Neural cell (in vitro differentiated cells): ENCODE results near the gene LEO1. TPM values are rescaled to one million over a fixed set of nuclear protein-coding genes. Genes with fewer than 3 reads are reported as not detected.

Experiments
- H2AFZ ChIP-seq: fragments of 200-600, 300-800 bp; sonication (generic), shearing (Covaris generic); 2 replicates; pipeline ENCODE4 v1.6.0; 2014; ENCODE audit warnings: low read depth, mild to moderate bottlenecking, antibody characterized with exemption, low read length, moderate library complexity
- H3F3A ChIP-seq: fragments of 200-600 bp; shearing (Covaris generic); 2 replicates; pipeline ENCODE4 v1.6.1; 2016; ENCODE audit warnings: mild to moderate bottlenecking, moderate library complexity, mixed read lengths, antibody characterized with exemption, low read length; ENCODE audit not compliant: insufficient read depth, poor library complexity, severe bottlenecking
- H3K27ac ChIP-seq: fragments of 200-600, 300-800 bp; sonication (generic), shearing (Covaris generic); 2 replicates; pipeline ENCODE4 v1.5.1; 2014; ENCODE audit warnings: mild to moderate bottlenecking, low read length, moderate library complexity
- H3K27me3 ChIP-seq: fragments of 300-800, 200-600 bp; sonication (generic), shearing (Covaris generic); 2 replicates; pipeline ENCODE4 v1.6.0; 2014; ENCODE audit warnings: mild to moderate bottlenecking, low read depth, low read length, moderate library complexity; ENCODE audit not compliant: insufficient read depth
- H3K36me3 ChIP-seq: fragments of 300-800, 200-600 bp; sonication (generic), shearing (Covaris generic); 2 replicates; pipeline ENCODE4 v1.5.1; 2014; ENCODE audit warnings: mild to moderate bottlenecking, antibody characterized with exemption, low read length, moderate library complexity; ENCODE audit not compliant: insufficient read depth
- H3K4me2 ChIP-seq: fragments of 300-800, 200-600 bp; sonication (generic), shearing (Covaris generic); 2 replicates; pipeline ENCODE4 v1.6.0; 2014; ENCODE audit warnings: mild to moderate bottlenecking, low read length
- H3K4me3 ChIP-seq: fragments of 300-800, 200-600 bp; sonication (generic), shearing (Covaris generic); 2 replicates; pipeline ENCODE4 v1.5.1; 2014; ENCODE audit warnings: mild to moderate bottlenecking, low read length, moderate library complexity
- H3K79me2 ChIP-seq: fragments of 200-600 bp; shearing (Covaris generic); replicated peaks from 2 replicates; pipeline ENCODE4 v1.6.0; 2014; ENCODE audit warnings: mild to moderate bottlenecking, low read length, moderate library complexity; ENCODE audit not compliant: insufficient read depth
- H3K9ac ChIP-seq: fragments of 300-800, 200-600 bp; sonication (generic), shearing (Covaris generic); 2 replicates; pipeline ENCODE4 v1.6.1; 2016; ENCODE audit warnings: mild to moderate bottlenecking, low read length, mixed read lengths
- H3K9me2 ChIP-seq: fragments of 200-600 bp; shearing (Covaris generic); 2 replicates; pipeline ENCODE4 v1.6.1; 2016; ENCODE audit warnings: mild to moderate bottlenecking, low read length, mixed read lengths; ENCODE audit not compliant: insufficient read depth
- H3K9me3 ChIP-seq: fragments of 200-600, 300-800 bp; sonication (generic), shearing (Covaris generic); 2 replicates; pipeline ENCODE4 v1.6.1; 2016; ENCODE audit warnings: mild to moderate bottlenecking, mixed run types, low read length, moderate library complexity, mixed read lengths
- H4K20me1 ChIP-seq: fragments of 200-600 bp; shearing (Covaris generic); 2 replicates; pipeline ENCODE4 v1.6.1; 2016; ENCODE audit warnings: mild to moderate bottlenecking, mixed run types; ENCODE audit not compliant: insufficient read depth
- MXI1 ChIP-seq: fragments of 450-650 bp; conservative IDR thresholded peaks from 2 replicates; pipeline ENCODE4 v1.6.1; 2014; ENCODE audit warnings: antibody characterized with exemption, mild to moderate bottlenecking; ENCODE audit not compliant: poor library complexity, severe bottlenecking
- POLR2AphosphoS5 ChIP-seq: IDR thresholded peaks from 2 replicates; pipeline ENCODE4 v1.6.1; 2012
- SMC3 ChIP-seq: fragments of 450-650 bp; conservative IDR thresholded peaks from 2 replicates; pipeline ENCODE4 v1.6.1; 2014; ENCODE audit warnings: antibody characterized with exemption, mild to moderate bottlenecking, moderate library complexity; ENCODE audit not compliant: poor library complexity
- polyA plus RNA-seq: library from polyadenylated mRNA; depleted of rRNA; stranded (reverse); fragments of >200 nt; gene quantifications from 2 replicates; pipeline ENCODE4 v1.2.3, GENCODE V29; 2014
- TF ChIP-seq, protein P1 (sequence below): IDR thresholded peaks from 2 replicates; pipeline ENCODE4 v1.6.1; 2012; ENCODE audit warnings: borderline replicate concordance

The LEO1 gene
- polyA plus RNA-seq, 1 donor from 2014 or later, result 30.3 TPM

DNA sequence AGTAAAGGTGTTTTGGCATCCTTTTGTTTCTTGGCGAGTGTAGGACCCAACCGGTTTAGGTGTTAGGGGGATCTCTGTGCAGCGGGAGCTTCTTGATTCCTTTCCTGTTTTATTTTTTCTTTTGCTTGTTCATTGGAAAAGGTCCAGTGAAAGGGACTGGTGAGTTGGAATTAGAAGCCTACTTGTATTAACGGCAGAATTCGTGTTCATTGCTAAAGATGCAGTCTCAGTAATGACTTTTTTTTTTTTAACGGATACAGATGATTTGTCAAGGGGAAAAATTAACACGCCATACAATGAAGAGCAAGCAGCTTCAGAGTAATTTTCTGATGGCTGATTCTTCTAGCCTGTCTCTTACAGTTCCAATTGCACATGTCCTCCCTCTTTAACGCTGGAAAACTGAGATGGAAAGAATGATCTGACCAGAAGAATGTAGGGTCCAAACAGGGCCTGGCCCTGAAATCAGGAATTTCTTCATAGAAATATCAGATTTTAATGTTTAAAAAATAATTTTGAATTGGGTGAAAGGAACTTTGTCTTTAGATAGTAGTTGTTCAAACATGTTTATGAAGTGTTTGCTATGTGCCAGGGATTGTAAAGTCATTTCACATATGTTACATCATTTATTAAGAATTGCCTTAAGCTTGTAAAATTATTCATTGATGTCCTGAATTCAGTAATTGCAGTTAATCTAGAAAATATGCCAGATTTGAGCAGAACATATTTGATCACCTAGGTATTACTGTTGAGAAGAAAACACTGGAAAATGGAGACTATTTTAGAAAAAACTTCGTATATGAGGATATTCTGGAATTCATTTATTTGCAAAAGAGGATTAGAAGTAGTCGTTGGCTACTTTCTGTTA, 48.9 kb upstream of the LEO1 start:
- Histone ChIP-seq H3K4me2 (peak overlapping the region; percentile 65), H3K27ac (peak overlapping the region; percentile 68), H4K20me1 (peaks cover 10% of the 10 kb centered on the region), H3K4me3 (peak overlapping the region; percentile 90), H3K9me2 (no peaks in the 10 kb centered on the region), H3K79me2 (peaks cover 47% of the 10 kb centered on the region), H3K9ac (peak overlapping the region; percentile 79), H3K9me3 (no peaks in the 10 kb centered on the region), H2AFZ (peak overlapping the region; percentile 24), H3K36me3 (no peaks in the 10 kb centered on the region), H3K27me3 (no peaks in the 10 kb centered on the region), H3F3A (no peaks in the 10 kb centered on the region)
- TF ChIP-seq, protein P1, sequence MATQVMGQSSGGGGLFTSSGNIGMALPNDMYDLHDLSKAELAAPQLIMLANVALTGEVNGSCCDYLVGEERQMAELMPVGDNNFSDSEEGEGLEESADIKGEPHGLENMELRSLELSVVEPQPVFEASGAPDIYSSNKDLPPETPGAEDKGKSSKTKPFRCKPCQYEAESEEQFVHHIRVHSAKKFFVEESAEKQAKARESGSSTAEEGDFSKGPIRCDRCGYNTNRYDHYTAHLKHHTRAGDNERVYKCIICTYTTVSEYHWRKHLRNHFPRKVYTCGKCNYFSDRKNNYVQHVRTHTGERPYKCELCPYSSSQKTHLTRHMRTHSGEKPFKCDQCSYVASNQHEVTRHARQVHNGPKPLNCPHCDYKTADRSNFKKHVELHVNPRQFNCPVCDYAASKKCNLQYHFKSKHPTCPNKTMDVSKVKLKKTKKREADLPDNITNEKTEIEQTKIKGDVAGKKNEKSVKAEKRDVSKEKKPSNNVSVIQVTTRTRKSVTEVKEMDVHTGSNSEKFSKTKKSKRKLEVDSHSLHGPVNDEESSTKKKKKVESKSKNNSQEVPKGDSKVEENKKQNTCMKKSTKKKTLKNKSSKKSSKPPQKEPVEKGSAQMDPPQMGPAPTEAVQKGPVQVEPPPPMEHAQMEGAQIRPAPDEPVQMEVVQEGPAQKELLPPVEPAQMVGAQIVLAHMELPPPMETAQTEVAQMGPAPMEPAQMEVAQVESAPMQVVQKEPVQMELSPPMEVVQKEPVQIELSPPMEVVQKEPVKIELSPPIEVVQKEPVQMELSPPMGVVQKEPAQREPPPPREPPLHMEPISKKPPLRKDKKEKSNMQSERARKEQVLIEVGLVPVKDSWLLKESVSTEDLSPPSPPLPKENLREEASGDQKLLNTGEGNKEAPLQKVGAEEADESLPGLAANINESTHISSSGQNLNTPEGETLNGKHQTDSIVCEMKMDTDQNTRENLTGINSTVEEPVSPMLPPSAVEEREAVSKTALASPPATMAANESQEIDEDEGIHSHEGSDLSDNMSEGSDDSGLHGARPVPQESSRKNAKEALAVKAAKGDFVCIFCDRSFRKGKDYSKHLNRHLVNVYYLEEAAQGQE, result peak; percentile 59
- TF ChIP-seq MXI1, result no peak

DNA sequence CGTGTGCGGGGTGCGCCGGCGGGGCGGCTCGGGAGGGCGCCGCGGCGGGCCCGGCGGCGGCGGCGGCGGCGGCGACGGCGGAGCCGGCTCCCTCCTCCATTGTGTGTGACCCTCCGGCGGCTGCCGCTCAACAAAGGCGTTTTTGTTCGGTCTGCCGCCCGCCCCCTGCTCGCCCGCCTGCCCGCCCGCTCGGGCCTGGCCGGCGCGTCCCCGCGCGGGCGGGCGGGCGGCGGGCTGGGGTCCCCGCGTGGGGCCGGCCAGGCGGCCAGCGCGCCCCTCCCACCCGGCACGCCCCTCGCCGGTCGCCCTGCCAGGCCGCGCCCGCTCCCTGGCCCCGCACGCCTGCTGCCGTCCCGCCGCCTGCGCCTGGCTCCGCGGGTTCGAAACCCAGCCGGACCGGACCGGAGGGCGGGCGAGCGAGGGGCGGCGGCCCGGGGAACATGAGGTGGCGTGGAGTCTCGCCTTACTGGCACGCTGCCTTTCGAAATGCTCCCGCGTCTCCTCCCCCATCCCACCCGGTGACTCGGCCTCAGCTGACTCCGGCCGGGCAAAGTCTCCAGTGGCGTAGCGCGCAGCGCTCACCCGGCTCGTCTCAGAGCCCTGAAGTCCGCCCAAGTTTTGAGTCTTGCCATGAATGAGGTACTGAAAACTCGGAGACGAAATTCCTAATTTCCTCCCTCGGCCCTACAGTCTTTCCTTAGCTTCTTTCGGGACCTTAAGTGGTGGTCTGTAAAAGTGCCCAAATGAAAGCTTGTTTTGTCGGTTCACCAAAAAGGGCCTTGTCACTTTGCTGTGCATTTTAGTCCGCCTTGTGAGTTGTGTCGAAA, 48.0 kb upstream of the LEO1 start:
- Histone ChIP-seq H3K9ac (peak overlapping the region; percentile 81), H3K27ac (peak overlapping the region; percentile 84), H3K9me2 (no peaks in the 10 kb centered on the region), H3K4me3 (peak overlapping the region; percentile 90), H3F3A (no peaks in the 10 kb centered on the region), H2AFZ (peak overlapping the region; percentile 24), H3K79me2 (peaks cover 39% of the 10 kb centered on the region), H3K4me2 (peak overlapping the region; percentile 65), H3K27me3 (no peaks in the 10 kb centered on the region), H4K20me1 (peaks cover 10% of the 10 kb centered on the region), H3K9me3 (no peaks in the 10 kb centered on the region), H3K36me3 (no peaks in the 10 kb centered on the region)
- TF ChIP-seq MXI1 (peak; percentile 79), SMC3 (no peak), POLR2AphosphoS5 (peak; percentile 38)
- TF ChIP-seq, protein P1, result no peak
